Measurements from ENCODE around the gene CDK14. TPM values are rescaled to one million over a fixed set of nuclear protein-coding genes. Genes with fewer than 3 reads are reported as not detected.

Gene CDK14
- total and polyA plus RNA-seq, 2 of the 8 experiments (the other 6 are each of a cell fraction or from before 2014, with no cell fraction given) = 5.5 to 47.3 TPM

- CTCF ChIA-PET (ENCODE audit: partially characterized antibody) = interaction anchor here (1.9 kb wide), 1 partner anchor 10 kb away, joined by 5 read pairs; no protein-coding TSS in a partner anchor
- Histone ChIP-seq H4K20me1 (replicated peaks in 1 of 2; ENCODE audit: control insufficient read depth in 1 of 2, insufficient read depth in 2 of 2, low read length in 2 of 2) (no peaks in the 10 kb centered on the region), H3K79me2 (ENCODE audit: control insufficient read depth in 1 of 2, insufficient read depth in 2 of 2, low read length in 2 of 2) (no peaks in the 10 kb centered on the region), H2BK15ac (ENCODE audit: low read length) (no peak overlapping the region), H4K91ac (replicated peaks; ENCODE audit: insufficient read length, low read length) (no peak overlapping the region), H3K4ac (replicated peaks; ENCODE audit: insufficient read length, low read depth, low read length) (no peak overlapping the region), H2BK5ac (ENCODE audit: low read depth, low read length) (no peak overlapping the region), H2BK20ac (ENCODE audit: low read length) (no peak overlapping the region), H3K4me1 (replicated peaks in 1 of 4; ENCODE audit: control insufficient read depth in 3 of 4, insufficient read depth in 4 of 4, low read length in 3 of 4) (no peaks in the 10 kb centered on the region), H4K8ac (ENCODE audit: extremely low read depth, insufficient read depth, low read length) (no peak overlapping the region), H3K27ac (ENCODE audit: low read depth, low read length) (no peak overlapping the region), H3K56ac (replicated peaks; ENCODE audit: insufficient read length, low read depth, low read length) (no peak overlapping the region), H2BK12ac (ENCODE audit: low read depth, low read length) (no peak overlapping the region), H3K18ac (ENCODE audit: extremely low read depth, low read length) (no peak overlapping the region), H3K36me3 (ENCODE audit: control insufficient read depth in 2 of 4, insufficient read depth in 4 of 4, low read length in 3 of 4) (no peaks in the 10 kb centered on the region), H3K79me1 (ENCODE audit: low read depth, low read length) (no peaks in the 10 kb centered on the region), H3K4me2 (ENCODE audit: insufficient read depth in 1 of 2, low read depth in 2 of 2, low read length in 2 of 2) (no peak overlapping the region), H3K27me3 (replicated peaks in 1 of 4; ENCODE audit: control insufficient read depth in 3 of 4, extremely low read depth in 1 of 4, insufficient read depth in 3 of 4, low read length in 3 of 4) (no peaks in the 10 kb centered on the region), H2AK5ac (ENCODE audit: low read depth, low read length) (no peak overlapping the region), H3K14ac (ENCODE audit: insufficient read length) (no peak overlapping the region), H3K4me3 (ENCODE audit: extremely low read depth in 1 of 4, insufficient read depth in 2 of 4, low read depth in 3 of 4, low read length in 4 of 4) (no peak overlapping the region), H4K5ac (ENCODE audit: insufficient read length, low read depth, low read length) (no peak overlapping the region), H3K23ac (ENCODE audit: insufficient read length) (no peak overlapping the region), H3K23me2 (ENCODE audit: low read depth, low read length) (no peaks in the 10 kb centered on the region), H3K9ac (replicated peaks in 1 of 4; ENCODE audit: extremely low read depth in 1 of 4, low read depth in 3 of 4, low read length in 3 of 4) (no peak overlapping the region), H3K9me3 (ENCODE audit: insufficient read depth in 2 of 2, low read depth in 1 of 2, low read length in 1 of 2) (no peaks in the 10 kb centered on the region), H2BK120ac (replicated peaks; ENCODE audit: low read depth, low read length) (no peak overlapping the region), H2AFZ (ENCODE audit: low read length) (no peak overlapping the region)
- DNase-seq (ENCODE audit: low read depth in 1 of 2, low spot score in 2 of 2) (no peak), FAIRE-seq (no peak)
- POLR2A ChIA-PET (ENCODE audit: partially characterized antibody) = no interaction called here
- TF ChIP-seq RBBP5 (IDR thresholded peaks at IDR 0.05; ENCODE audit: borderline replicate concordance, low read depth, low read length) (no peak), ATF3 (IDR thresholded peaks at IDR 0.05; ENCODE audit: insufficient read depth, low read depth, low read length) (no peak), SRF (IDR thresholded peaks at IDR 0.05; ENCODE audit: low read depth, low read length) (no peak), SP2 (IDR thresholded peaks at IDR 0.05; ENCODE audit: low read length) (no peak), SIX5 (IDR thresholded peaks at IDR 0.05; ENCODE audit: low read depth, low read length) (no peak), ZNF274 (IDR thresholded peaks at IDR 0.05; ENCODE audit: borderline replicate concordance, extremely low read depth, low read length) (no peak)
These were observed 342.2 kb downstream of the CDK14 start for GRCh38 chr7:90938371-90938770.
